Body of pancreas (tissue), 4 donors: ENCODE data around the gene MSMO1. TPM values are rescaled to one million over a fixed set of nuclear protein-coding genes. Genes with fewer than 3 reads are reported as not detected.

Experiments
- ATAC-seq: fragments of 150-250 bp; one replicate; pipeline ENCODE4 v1.9.1; 2016
- DNase-seq, 4 donors: peaks; one replicate each; pipeline ENCODE4 v3.0.0-alpha.2; 2019
- H3K27ac ChIP-seq, 4 donors: fragments of 200-600 bp; sonication (generic); 1 replicate in 3 of 4; 2 replicates in 1 of 4; pipeline versions ENCODE4 v1.5.1 to v1.6.1; 2016 to 2019; ENCODE audit warnings: mild to moderate bottlenecking in 1 of 4, mixed read lengths in 1 of 4, moderate library complexity in 1 of 4
- H3K27me3 ChIP-seq, 2 donors: fragments of 200-600 bp; sonication (generic); one replicate each; pipeline ENCODE4 v1.6.0; 2016; ENCODE audit warnings: mild to moderate bottlenecking in 1 of 2
- H3K36me3 ChIP-seq, 2 donors: fragments of 200-600 bp; sonication (generic); replicated peaks in 1 of 2; 2 replicates each; pipeline ENCODE4 v1.5.1; 2016; ENCODE audit warnings: low read depth in 2 of 2; ENCODE audit not compliant: insufficient read depth in 1 of 2
- H3K4me1 ChIP-seq: fragments of 200-600 bp; sonication (generic); one replicate; pipeline ENCODE4 v1.6.0; 2016
- H3K4me3 ChIP-seq, 2 donors: fragments of 200-600 bp; sonication (generic); 1 replicate in 1 of 2; 2 replicates in 1 of 2; pipeline ENCODE4 v1.5.1; 2016 to 2019
- H3K9me3 ChIP-seq, 3 donors: fragments of 200-600 bp; sonication (generic); 1 replicate in 2 of 3; 2 replicates in 1 of 3; pipeline ENCODE4 v1.5.1; 2016
- POLR2A ChIP-seq, 3 donors: fragments of 450-650 bp; IDR thresholded peaks; one replicate each; pipeline ENCODE4 v1.6.1; 2016; ENCODE audit warnings: antibody characterized with exemption in 3 of 3, mild to moderate bottlenecking in 2 of 3
- WGBS, 2 donors: methylation state at CpG; one replicate each; pipeline ENCODE4 v1.1.5; 2017; 5-methylcytosine and 5-hydroxymethylcytosine counted together
- intact Hi-C: fragments of 100-400 bp; cut with DNase I; formaldehyde crosslinking; loops from one replicate; pipeline ENCODE4 v1.15.1; 2023
- total RNA-seq, 2 donors: library from RNA; depleted of rRNA; stranded (reverse); fragments of >200 nt; gene quantifications; one replicate each; pipeline ENCODE4 v1.1.0, GENCODE V29; 2016
- TF ChIP-seq, protein P1 (sequence below), 7 experiments: fragments of 450-650 bp in 4 of 7; fragments of 200-600 bp in 3 of 7; sonication (generic) in 3 of 7; IDR thresholded peaks; one replicate each; pipeline ENCODE4 v1.5.1; 2016 to 2019; ENCODE audit warnings: antibody characterized with exemption in 7 of 7

MSMO1 gene
- total RNA-seq, 2 donors from 2014 or later: 16.1 to 22.1 TPM

DNA sequence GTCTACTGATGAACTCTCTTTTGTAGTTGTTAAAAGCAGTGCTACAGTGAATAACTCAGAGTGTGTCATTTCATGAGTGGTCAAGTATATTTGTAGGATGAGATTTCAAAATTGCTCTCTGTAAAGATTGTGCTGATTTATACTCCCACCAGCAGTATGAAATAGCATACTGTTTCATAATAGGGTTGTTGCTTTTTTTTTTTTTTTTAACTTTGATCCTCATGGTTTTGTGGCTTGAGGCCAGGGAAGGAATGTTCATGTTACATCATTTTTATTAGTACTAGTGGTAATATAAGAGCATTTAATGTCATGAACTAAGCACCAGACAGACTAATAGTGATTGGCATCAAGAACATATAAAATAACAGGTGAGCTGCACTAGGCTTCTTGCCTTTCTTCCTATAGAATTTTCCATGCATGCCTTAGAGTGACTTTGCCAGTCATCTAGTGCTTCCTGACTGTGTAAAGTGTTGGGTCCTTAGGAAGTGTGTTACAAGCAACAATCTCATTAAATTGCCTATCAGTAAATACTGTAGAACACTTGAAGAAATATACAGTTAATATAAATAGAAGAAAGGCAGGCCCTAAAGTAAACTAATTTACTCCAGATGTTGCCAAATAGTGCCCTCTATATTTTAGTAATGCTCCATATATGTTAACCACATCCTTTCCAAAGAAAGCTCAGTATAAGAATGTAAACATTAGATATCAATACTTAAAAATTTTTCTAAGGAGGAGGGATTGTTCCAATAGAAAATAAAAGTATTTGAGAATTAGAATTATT, 38.6 kb upstream of the MSMO1 start:
- TF ChIP-seq POLR2A (IDR thresholded peaks at IDR 0.05): no peak
- TF ChIP-seq, protein P1, sequence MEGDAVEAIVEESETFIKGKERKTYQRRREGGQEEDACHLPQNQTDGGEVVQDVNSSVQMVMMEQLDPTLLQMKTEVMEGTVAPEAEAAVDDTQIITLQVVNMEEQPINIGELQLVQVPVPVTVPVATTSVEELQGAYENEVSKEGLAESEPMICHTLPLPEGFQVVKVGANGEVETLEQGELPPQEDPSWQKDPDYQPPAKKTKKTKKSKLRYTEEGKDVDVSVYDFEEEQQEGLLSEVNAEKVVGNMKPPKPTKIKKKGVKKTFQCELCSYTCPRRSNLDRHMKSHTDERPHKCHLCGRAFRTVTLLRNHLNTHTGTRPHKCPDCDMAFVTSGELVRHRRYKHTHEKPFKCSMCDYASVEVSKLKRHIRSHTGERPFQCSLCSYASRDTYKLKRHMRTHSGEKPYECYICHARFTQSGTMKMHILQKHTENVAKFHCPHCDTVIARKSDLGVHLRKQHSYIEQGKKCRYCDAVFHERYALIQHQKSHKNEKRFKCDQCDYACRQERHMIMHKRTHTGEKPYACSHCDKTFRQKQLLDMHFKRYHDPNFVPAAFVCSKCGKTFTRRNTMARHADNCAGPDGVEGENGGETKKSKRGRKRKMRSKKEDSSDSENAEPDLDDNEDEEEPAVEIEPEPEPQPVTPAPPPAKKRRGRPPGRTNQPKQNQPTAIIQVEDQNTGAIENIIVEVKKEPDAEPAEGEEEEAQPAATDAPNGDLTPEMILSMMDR (IDR thresholded peaks at IDR 0.05): no peak
- Histone ChIP-seq H3K4me3 (no peak overlapping the region), H3K4me1 (no peaks in the 10 kb centered on the region), H3K27me3 (no peaks in the 10 kb centered on the region), H3K27ac (no peak overlapping the region), H3K9me3 (no peaks in the 10 kb centered on the region), H3K36me3 (no peaks in the 10 kb centered on the region)
- DNase-seq (peak in 1 of 4 donors; percentile 14), ATAC-seq (peak; percentile 24)
- intact Hi-C loops: no loop called here

DNA sequence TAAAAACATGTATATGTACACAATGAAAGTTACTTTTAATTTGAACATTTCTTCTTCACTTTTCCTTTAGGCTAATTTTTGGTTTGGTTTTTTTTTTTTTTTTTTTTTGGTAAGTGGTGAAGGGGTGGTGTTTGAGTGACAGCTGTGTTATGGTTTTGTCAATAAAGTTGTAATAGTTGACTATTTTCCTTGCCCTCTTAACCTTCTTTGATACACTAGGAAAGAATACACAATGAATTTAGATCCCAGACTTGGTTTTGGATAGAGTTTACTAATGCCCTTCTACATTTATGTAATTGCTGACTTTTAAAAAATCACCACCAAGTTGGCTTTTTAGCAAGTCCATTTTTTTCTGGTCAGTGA, 38.1 kb upstream of the MSMO1 start:
- TF ChIP-seq, protein P1 (IDR thresholded peaks at IDR 0.05): no peak
- no peak for TF ChIP-seq POLR2A (IDR thresholded peaks at IDR 0.05)
- Histone ChIP-seq H3K4me1 (peaks cover under 1% of the 10 kb centered on the region), H3K27me3 (no peaks in the 10 kb centered on the region), H3K36me3 (no peaks in the 10 kb centered on the region), H3K4me3 (no peak overlapping the region), H3K27ac (no peak overlapping the region), H3K9me3 (no peaks in the 10 kb centered on the region)
- intact Hi-C loops: no loop called here
- DNase-seq: no peak
- ATAC-seq: no peak

DNA sequence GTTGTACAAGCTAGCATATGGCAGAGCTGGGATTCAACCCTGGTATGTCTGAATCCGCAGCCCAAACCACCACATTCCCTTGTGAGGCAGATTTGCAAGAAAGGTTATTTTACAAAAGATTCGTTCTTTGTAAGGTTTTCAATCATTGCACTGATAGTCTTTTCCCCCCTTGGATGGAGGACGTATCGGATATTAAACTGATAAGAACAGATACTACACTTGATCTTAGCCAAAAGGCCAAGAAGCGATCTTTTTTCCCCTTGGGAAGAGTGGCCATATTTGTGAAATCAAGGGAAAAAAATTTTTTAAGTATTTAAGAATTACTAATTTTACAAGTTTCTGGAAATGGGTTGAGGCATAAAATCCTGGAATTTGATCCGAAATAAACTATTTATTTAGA, 34.4 kb upstream of the MSMO1 start:
- H3K36me3 ChIP-seq: no peaks in the 10 kb centered on the region
- H3K9me3 ChIP-seq: no peaks in the 10 kb centered on the region
- H3K4me1 ChIP-seq: peaks cover 8% of the 10 kb centered on the region
- H3K27me3 ChIP-seq: no peaks in the 10 kb centered on the region
- DNase-seq: no peak
- no peak overlapping the region for H3K27ac ChIP-seq
- WGBS, 2 donors: 95 to 97% methylated on average over 6 of the region's 6 CpGs
- no peak for TF ChIP-seq POLR2A (IDR thresholded peaks at IDR 0.05)
- TF ChIP-seq, protein P1 (IDR thresholded peaks at IDR 0.05): no peak
- intact Hi-C loops: no loop called here
- no peak for ATAC-seq
- H3K4me3 ChIP-seq: no peak overlapping the region

DNA sequence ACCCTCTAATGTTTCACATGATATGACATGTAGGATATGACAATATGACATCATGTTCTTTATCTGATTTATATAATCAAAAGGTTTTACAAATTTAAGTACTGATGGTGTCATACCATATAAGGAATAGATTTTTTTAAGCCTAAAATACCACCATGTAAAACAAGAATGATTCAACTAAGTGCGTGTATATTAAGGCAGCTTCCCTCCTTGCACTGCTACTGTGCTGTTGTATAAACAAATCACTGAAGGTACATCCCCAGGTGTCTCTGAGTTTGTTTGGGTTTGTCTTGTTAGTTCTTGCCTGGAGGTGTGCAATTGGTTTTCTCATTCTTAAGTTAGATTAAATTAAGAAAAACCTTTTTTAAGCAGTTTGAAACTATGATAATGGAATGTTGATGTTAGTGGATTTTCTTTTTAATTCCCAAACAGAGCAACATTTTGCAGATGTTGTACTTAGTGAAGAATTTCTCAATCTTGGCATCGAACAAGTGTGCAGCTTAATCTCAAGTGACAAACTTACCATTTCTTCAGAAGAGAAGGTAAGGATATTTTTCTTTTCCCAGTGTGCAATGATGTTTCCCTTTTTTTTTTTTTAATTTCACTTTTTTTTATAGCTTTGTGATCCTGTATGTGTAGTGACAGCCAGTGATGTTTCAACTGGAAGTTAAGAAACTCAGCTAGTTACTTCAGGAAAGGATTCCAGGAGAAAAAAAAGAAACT, 33.4 kb upstream of the MSMO1 start:
- DNase-seq (no peak), ATAC-seq (peak; percentile 24)
- peaks cover 8% of the 10 kb centered on the region for H3K4me1 ChIP-seq
- H3K27ac ChIP-seq: no peak overlapping the region
- intact Hi-C loops: no loop called here
- WGBS, 2 donors: 81 to 86% methylated on average over 2 of the region's 2 CpGs
- no peaks in the 10 kb centered on the region for H3K27me3 ChIP-seq
- H3K9me3 ChIP-seq: no peaks in the 10 kb centered on the region
- H3K36me3 ChIP-seq: no peaks in the 10 kb centered on the region
- no peak for TF ChIP-seq POLR2A (IDR thresholded peaks at IDR 0.05)
- TF ChIP-seq, protein P1 (IDR thresholded peaks at IDR 0.05): no peak
- H3K4me3 ChIP-seq: no peak overlapping the region
